Caki2 (cell line): ENCODE measurements around the gene MEGF11. TPM values are rescaled to one million over a fixed set of nuclear protein-coding genes. Genes with fewer than 3 reads are reported as not detected.

Experiments used
- DNase-seq: peaks from one replicate; pipeline ENCODE4 v3.0.0-alpha.2; 2015; ENCODE audit warnings: low read depth
- in situ Hi-C: cut with HindIII; loops from 2 replicates; pipeline ENCODE4 v1.10.0; 2016; ENCODE audit warnings: low sequenced_read_pairs, low pct_unique_long_range_greater_than_20kb, mixed read lengths
- total RNA-seq: library from RNA; depleted of rRNA; stranded (reverse); fragments of >200 nt; shearing (Covaris generic); gene quantifications from 2 replicates; pipeline ENCODE4 v1.2.3, GENCODE V29; 2014; ENCODE audit warnings: low replicate concordance

MEGF11 gene
- total RNA-seq, 1 experiment from 2014 or later, result not detected

- in situ Hi-C loops, result no loop called here
- no peak for DNase-seq
Observed at GRCh38 chr15:66164788-66165187, 88.8 kb downstream of the MEGF11 start.

GRCh38 chr15:66163553-66163952, 90.0 kb downstream of the MEGF11 start:
- in situ Hi-C loops, result no loop called here
- DNase-seq, result no peak

GRCh38 chr15:66162286-66162685, 91.3 kb downstream of the MEGF11 start:
- DNase-seq, result no peak
- in situ Hi-C loops, result no loop called here

- in situ Hi-C loops, result no loop called here
Observed at GRCh38 chr15:66161575-66162118, 91.9 kb downstream of the MEGF11 start.

GRCh38 chr15:66161108-66161507, 92.4 kb downstream of the MEGF11 start:
- DNase-seq, result no peak
- in situ Hi-C loops, result no loop called here

More at GRCh38 chr15:66161575-66162118, 91.9 kb downstream of the MEGF11 start:
- no peak for DNase-seq

- DNase-seq, result no peak
- in situ Hi-C loops, result no loop called here
Observed at GRCh38 chr15:66157507-66157906, 96.0 kb downstream of the MEGF11 start.

GRCh38 chr15:66156310-66156975, 97.1 kb downstream of the MEGF11 start:
- in situ Hi-C loops, result no loop called here
- no peak for DNase-seq

GRCh38 chr15:66155065-66155464, 98.5 kb downstream of the MEGF11 start:
- in situ Hi-C loops, result no loop called here

GRCh38 chr15:66154581-66154980, 99.0 kb downstream of the MEGF11 start:
- no peak for DNase-seq
- in situ Hi-C loops, result no loop called here

More at GRCh38 chr15:66155065-66155464, 98.5 kb downstream of the MEGF11 start:
- DNase-seq, result no peak

- no peak for DNase-seq
- in situ Hi-C loops, result no loop called here
Observed at GRCh38 chr15:66153549-66154415, 99.8 kb downstream of the MEGF11 start.

GRCh38 chr15:66152650-66153049, 100.9 kb downstream of the MEGF11 start:
- in situ Hi-C loops, result no loop called here
- no peak for DNase-seq

GRCh38 chr15:66151809-66152208, 101.7 kb downstream of the MEGF11 start:
- in situ Hi-C loops, result no loop called here
- no peak for DNase-seq

GRCh38 chr15:66149871-66150270, 103.7 kb downstream of the MEGF11 start:
- in situ Hi-C loops, result no loop called here
- no peak for DNase-seq

GRCh38 chr15:66148187-66148586, 105.4 kb downstream of the MEGF11 start:
- no peak for DNase-seq
- in situ Hi-C loops, result no loop called here

GRCh38 chr15:66147440-66147839, 106.1 kb downstream of the MEGF11 start:
- DNase-seq, result no peak
- in situ Hi-C loops, result no loop called here

GRCh38 chr15:66145726-66146182, 107.8 kb downstream of the MEGF11 start:
- DNase-seq, result no peak
- in situ Hi-C loops, result no loop called here

- DNase-seq, result no peak
- in situ Hi-C loops, result no loop called here
Observed at GRCh38 chr15:66144978-66145725, 108.4 kb downstream of the MEGF11 start.

- in situ Hi-C loops, result no loop called here
Observed at GRCh38 chr15:66142285-66142684, 111.3 kb downstream of the MEGF11 start.

More at GRCh38 chr15:66142285-66142684, 111.3 kb downstream of the MEGF11 start:
- DNase-seq, result no peak
